NCI-H2196 treated with DMSO at 0.1 percent for 48 hours (cell line): ENCODE data around the gene CYTH3.
A peak's percentile ranks its signal among the peaks of the same experiment; 100 is the strongest.
"Not testable (repeated sequence)": the region's sequence is repeated elsewhere in the genome, so short reads cannot be mapped to it uniquely, and the experiment has no call there.

ENCODE experiments used
- DNase-seq: peaks from one replicate; lab custom pipeline; 2025; ENCODE audit not compliant: unreplicated experiment; lab: John Stamatoyannopoulos, UW

Gene CYTH3

GRCh38 chr7:6283391-6284054, 11.1 kb upstream of the CYTH3 start:
- DNase-seq: not testable (repeated sequence)

- no peak for DNase-seq
Observed at GRCh38 chr7:6279937-6280336, 7.5 kb upstream of the CYTH3 start.

- no peak for DNase-seq
Observed at GRCh38 chr7:6279341-6279740, 6.9 kb upstream of the CYTH3 start.

GRCh38 chr7:6278749-6279310, 6.4 kb upstream of the CYTH3 start:
- DNase-seq: no peak

- DNase-seq: no peak
Observed at GRCh38 chr7:6277476-6277875, 5.1 kb upstream of the CYTH3 start.

GRCh38 chr7:6276911-6277408, 4.5 kb upstream of the CYTH3 start:
- no peak for DNase-seq

GRCh38 chr7:6274743-6275142, 2.3 kb upstream of the CYTH3 start:
- no peak for DNase-seq

GRCh38 chr7:6273917-6274630, 1.6 kb upstream of the CYTH3 start:
- no peak for DNase-seq

GRCh38 chr7:6273380-6273837, 985 bp upstream of the CYTH3 start:
- peak; percentile 39 for DNase-seq

- no peak for DNase-seq
Observed at GRCh38 chr7:6271694-6272440, 557 bp downstream of the CYTH3 start.

- no peak for DNase-seq
Observed at GRCh38 chr7:6271060-6271658, 1.3 kb downstream of the CYTH3 start.

GRCh38 chr7:6269527-6269926, 2.9 kb downstream of the CYTH3 start:
- DNase-seq: no peak

GRCh38 chr7:6268907-6269306, 3.5 kb downstream of the CYTH3 start:
- DNase-seq: no peak

GRCh38 chr7:6268023-6268900, 4.2 kb downstream of the CYTH3 start:
- DNase-seq: no peak

GRCh38 chr7:6266699-6267098, 5.7 kb downstream of the CYTH3 start:
- no peak for DNase-seq

- DNase-seq: no peak
Observed at GRCh38 chr7:6262221-6262620, 10.2 kb downstream of the CYTH3 start.

- no peak for DNase-seq
Observed at GRCh38 chr7:6261699-6262098, 10.7 kb downstream of the CYTH3 start.

- no peak for DNase-seq
Observed at GRCh38 chr7:6260291-6261187, 11.9 kb downstream of the CYTH3 start.

GRCh38 chr7:6259257-6259656, 13.2 kb downstream of the CYTH3 start:
- no peak for DNase-seq
